Measurements from ENCODE around the gene MAX. TPM values are rescaled to one million over a fixed set of nuclear protein-coding genes. Genes with fewer than 3 reads are reported as not detected.

MAX gene
- total and polyA plus RNA-seq, 9 of the 15 experiments (the other 6 are each of a cell fraction or from before 2014, with no cell fraction given): 15.4 to 96.5 (median 51.6) TPM

DNA sequence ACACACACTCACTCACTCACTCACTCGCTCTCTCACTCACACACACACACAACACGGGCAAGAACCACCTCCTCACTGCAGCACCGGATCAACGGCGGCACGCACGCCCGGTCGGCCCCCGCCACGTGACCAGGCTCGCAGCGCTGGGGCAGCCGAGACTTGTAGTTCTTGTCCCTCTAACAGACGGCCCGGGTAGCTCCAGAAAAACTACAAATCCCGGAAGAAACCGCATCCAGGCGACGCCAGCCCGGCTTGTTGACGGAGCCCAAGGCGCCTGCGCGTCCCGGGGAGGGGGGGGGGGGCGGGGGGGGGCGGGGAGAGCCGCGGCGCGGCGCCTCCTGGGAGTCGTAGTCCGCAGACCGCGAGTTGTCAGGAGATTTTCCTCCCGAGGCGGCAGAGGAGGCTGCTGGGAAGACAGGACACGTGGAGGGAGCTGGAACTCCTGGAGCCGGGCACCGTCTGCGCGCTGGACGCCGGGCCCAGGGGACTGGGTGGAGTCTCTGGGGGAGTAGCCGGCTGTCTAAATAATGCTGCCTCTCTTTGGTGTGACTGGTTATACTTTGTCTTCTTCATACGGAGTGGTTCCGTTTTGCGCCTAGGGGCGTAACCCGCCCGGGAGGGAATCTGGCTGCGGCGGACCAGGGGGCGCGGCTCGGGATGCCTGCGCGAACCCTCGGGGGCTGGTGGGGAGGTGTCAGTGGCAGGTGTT, at the start of gene MAX (continued):
- TF ChIP-seq, protein P1, sequence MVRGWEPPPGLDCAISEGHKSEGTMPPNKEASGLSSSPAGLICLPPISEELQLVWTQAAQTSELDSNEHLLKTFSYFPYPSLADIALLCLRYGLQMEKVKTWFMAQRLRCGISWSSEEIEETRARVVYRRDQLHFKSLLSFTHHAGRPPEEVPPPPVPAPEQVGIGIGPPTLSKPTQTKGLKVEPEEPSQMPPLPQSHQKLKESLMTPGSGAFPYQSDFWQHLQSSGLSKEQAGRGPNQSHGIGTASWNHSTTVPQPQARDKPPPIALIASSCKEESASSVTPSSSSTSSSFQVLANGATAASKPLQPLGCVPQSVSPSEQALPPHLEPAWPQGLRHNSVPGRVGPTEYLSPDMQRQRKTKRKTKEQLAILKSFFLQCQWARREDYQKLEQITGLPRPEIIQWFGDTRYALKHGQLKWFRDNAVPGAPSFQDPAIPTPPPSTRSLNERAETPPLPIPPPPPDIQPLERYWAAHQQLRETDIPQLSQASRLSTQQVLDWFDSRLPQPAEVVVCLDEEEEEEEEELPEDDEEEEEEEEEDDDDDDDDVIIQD (CRISPR knock-in tag; IDR thresholded peaks at IDR 0.05): no peak
- TF ChIP-seq, protein P2, sequence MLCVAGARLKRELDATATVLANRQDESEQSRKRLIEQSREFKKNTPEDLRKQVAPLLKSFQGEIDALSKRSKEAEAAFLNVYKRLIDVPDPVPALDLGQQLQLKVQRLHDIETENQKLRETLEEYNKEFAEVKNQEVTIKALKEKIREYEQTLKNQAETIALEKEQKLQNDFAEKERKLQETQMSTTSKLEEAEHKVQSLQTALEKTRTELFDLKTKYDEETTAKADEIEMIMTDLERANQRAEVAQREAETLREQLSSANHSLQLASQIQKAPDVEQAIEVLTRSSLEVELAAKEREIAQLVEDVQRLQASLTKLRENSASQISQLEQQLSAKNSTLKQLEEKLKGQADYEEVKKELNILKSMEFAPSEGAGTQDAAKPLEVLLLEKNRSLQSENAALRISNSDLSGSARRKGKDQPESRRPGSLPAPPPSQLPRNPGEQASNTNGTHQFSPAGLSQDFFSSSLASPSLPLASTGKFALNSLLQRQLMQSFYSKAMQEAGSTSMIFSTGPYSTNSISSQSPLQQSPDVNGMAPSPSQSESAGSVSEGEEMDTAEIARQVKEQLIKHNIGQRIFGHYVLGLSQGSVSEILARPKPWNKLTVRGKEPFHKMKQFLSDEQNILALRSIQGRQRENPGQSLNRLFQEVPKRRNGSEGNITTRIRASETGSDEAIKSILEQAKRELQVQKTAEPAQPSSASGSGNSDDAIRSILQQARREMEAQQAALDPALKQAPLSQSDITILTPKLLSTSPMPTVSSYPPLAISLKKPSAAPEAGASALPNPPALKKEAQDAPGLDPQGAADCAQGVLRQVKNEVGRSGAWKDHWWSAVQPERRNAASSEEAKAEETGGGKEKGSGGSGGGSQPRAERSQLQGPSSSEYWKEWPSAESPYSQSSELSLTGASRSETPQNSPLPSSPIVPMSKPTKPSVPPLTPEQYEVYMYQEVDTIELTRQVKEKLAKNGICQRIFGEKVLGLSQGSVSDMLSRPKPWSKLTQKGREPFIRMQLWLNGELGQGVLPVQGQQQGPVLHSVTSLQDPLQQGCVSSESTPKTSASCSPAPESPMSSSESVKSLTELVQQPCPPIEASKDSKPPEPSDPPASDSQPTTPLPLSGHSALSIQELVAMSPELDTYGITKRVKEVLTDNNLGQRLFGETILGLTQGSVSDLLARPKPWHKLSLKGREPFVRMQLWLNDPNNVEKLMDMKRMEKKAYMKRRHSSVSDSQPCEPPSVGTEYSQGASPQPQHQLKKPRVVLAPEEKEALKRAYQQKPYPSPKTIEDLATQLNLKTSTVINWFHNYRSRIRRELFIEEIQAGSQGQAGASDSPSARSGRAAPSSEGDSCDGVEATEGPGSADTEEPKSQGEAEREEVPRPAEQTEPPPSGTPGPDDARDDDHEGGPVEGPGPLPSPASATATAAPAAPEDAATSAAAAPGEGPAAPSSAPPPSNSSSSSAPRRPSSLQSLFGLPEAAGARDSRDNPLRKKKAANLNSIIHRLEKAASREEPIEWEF (CRISPR knock-in tag; IDR thresholded peaks at IDR 0.05): no peak
- no peak for TF ChIP-seq BRD9 (IDR thresholded peaks at IDR 0.05; ENCODE audit: low read depth, partially characterized antibody)
- TF ChIP-seq ZNF436 (CRISPR knock-in tag; IDR thresholded peaks at IDR 0.05): no peak
- TF ChIP-seq HCFC1 (IDR thresholded peaks at IDR 0.05; ENCODE audit: low read depth, low read length): peak; percentile 94
- peak; percentile 90 for TF ChIP-seq ZNF766 (CRISPR knock-in tag; conservative IDR thresholded peaks at IDR 0.05)
- TF ChIP-seq PRMT5 (CRISPR knock-in tag; IDR thresholded peaks at IDR 0.05): no peak
- TF ChIP-seq GATAD2B (IDR thresholded peaks at IDR 0.05; ENCODE audit: borderline replicate concordance): no peak
- TF ChIP-seq, protein P3, sequence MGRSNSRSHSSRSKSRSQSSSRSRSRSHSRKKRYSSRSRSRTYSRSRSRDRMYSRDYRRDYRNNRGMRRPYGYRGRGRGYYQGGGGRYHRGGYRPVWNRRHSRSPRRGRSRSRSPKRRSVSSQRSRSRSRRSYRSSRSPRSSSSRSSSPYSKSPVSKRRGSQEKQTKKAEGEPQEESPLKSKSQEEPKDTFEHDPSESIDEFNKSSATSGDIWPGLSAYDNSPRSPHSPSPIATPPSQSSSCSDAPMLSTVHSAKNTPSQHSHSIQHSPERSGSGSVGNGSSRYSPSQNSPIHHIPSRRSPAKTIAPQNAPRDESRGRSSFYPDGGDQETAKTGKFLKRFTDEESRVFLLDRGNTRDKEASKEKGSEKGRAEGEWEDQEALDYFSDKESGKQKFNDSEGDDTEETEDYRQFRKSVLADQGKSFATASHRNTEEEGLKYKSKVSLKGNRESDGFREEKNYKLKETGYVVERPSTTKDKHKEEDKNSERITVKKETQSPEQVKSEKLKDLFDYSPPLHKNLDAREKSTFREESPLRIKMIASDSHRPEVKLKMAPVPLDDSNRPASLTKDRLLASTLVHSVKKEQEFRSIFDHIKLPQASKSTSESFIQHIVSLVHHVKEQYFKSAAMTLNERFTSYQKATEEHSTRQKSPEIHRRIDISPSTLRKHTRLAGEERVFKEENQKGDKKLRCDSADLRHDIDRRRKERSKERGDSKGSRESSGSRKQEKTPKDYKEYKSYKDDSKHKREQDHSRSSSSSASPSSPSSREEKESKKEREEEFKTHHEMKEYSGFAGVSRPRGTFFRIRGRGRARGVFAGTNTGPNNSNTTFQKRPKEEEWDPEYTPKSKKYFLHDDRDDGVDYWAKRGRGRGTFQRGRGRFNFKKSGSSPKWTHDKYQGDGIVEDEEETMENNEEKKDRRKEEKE (IDR thresholded peaks at IDR 0.05; ENCODE audit: borderline replicate concordance in 1 of 2, control insufficient read depth in 1 of 2, low read depth in 2 of 2, low read length in 1 of 2): no peak
- no peak for TF ChIP-seq ZNF232 (CRISPR knock-in tag; IDR thresholded peaks at IDR 0.05)
- no peak for TF ChIP-seq HLTF (IDR thresholded peaks at IDR 0.05)
- TF ChIP-seq EZH2 (IDR thresholded peaks at IDR 0.05; ENCODE audit: borderline replicate concordance, low read depth, low read length): no peak
- no peak for TF ChIP-seq KLF6 (CRISPR knock-in tag; IDR thresholded peaks at IDR 0.05; ENCODE audit: borderline replicate concordance)
- peak; percentile 33; the same call in 1 of the 2 replicates for TF ChIP-seq JUND (IDR thresholded peaks at IDR 0.05; ENCODE audit: borderline replicate concordance, low read depth, low read length)
- no peak; the same call in 2 of the 3 replicates for TF ChIP-seq JUND (tag; IDR thresholded peaks at IDR 0.05; ENCODE audit: borderline replicate concordance, low read depth, low read length)
- no peak for TF ChIP-seq RFX1 (IDR thresholded peaks at IDR 0.05)
- TF ChIP-seq TCF7L2 (IDR thresholded peaks at IDR 0.05; ENCODE audit: low read depth, low read length): no peak
- no peak for TF ChIP-seq ZNF133 (CRISPR knock-in tag; IDR thresholded peaks at IDR 0.05)

Data from K562 (cell line).